GM18517 (cell line): ENCODE data around the gene HOXA13.

Experiments
- ATAC-seq: cut with Tn5 transposase; IDR thresholded peaks from one replicate; pipeline ENCODE4 v1.9.1; 2021; ENCODE audit warnings: mild to moderate bottlenecking, moderate library complexity; ENCODE audit not compliant: unreplicated experiment

The HOXA13 gene

GRCh38 chr7:27161214-27161720, 38.6 kb downstream of the HOXA13 start:
- ATAC-seq = no peak

DNA sequence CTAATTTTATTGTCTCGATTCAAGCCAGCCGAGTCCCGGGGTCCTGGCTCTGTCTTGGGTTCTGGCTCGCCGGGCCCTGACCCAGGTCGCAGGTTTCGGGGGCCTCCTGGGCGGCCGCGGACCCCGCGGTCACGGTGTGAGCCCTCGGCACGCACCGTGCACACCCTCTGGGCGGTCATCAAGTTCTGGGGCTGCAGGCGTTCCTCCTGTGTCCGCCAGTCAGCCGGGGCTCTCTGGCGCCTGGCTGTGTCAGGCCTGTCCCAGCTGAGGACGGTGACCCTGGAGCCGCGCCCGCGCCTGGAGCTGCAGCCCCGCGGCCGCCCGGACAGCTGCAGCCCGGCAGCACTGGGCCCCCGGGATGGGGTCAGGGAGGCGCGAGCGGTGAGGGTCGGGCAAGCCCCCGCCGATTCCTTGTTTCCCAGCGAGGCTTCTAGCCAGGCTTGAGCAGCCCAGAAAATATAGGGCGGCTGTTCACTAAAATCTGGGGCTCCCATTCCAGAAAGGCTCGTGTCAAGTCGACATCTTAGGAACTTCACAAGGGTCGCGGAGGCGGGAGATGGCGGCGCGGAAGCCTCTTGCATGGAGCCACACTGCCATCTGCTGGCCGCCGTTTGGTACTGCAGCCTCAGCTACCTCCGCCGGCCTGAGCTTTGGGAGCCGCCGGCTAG, 39.2 kb downstream of the HOXA13 start:
- ATAC-seq = no peak

- no peak for ATAC-seq
These were observed 39.7 kb downstream of the HOXA13 start for GRCh38 chr7:27160145-27160545.

- ATAC-seq = no peak
These were observed 40.4 kb downstream of the HOXA13 start for GRCh38 chr7:27159266-27160144.

- ATAC-seq = no peak
These were observed 41.2 kb downstream of the HOXA13 start for GRCh38 chr7:27158436-27159265.

DNA sequence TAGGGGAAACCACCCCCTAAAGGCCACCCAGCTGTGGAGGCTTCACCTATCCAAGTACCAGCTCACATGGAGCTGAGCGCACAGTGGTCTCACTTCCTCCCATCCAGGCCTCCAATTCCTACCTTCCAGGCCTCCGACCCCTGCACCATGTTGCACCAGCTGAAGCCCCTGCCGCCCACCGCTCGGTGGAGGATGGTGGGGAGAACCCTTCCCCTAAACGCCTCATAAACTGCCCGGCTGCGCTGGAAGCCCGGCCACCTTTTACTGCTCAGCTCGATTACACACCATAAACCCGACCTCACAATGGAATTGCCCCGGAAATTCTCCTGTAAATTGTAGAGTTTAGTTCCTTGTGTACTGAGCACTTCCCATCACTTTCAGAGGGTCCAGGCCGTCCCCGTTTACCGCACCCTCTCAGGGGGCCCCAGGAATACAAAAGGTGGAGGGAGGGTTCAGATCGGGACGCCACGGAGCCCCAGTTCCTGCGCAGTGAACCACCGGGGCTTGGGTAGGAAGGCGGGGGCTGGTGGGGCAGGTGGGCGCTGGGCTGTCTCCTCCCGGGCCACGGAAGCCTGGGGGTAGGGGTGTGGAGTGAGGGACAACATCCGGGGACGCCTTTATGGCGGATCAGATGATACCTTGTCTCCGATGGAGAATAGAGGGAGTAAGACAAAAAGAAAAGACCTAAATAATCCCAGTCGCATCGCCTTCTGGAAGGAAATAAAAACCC, 42.0 kb downstream of the HOXA13 start:
- no peak for ATAC-seq

- no peak for ATAC-seq
These were observed 42.8 kb downstream of the HOXA13 start for GRCh38 chr7:27156916-27157701.

GRCh38 chr7:27156508-27156898, 43.4 kb downstream of the HOXA13 start, which contains the start of gene HOXA7:
Gene HOXA7, minus strand, starts transcription at chr7:27156675. Its CDS starts 130 bp downstream, at chr7:27156545.
- no peak for ATAC-seq

DNA sequence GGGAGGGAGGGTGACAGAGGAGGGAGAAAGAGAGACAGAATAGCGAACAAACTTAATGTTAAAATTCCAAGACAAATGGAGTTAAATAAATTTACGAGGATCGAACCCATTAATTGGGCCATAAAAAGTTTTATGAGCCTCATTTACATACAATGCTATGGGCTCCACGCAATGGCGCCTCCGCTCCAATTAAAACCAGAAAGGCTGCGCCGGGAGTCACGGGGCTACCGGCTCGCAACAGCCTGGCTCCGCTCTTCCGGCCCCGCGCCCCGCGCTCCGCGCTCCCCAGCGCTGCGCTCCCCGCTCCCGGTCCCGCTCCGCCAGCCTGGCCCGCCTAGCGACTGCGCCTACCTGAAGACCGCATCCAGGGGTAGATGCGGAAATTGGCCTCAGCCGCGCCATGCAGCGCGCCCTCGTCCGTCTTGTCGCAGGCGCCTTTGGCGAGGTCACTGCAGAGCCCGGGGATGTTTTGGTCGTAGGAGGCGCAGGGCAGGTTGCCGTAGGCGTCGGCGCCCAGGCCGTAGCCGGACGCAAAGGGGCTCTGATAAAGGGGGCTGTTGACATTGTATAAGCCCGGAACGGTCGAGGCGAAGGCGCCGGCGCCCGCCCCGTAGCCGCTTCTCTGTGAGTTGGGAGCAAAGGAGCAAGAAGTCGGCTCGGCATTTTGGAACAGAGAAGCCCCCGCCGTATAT, 43.9 kb downstream of the HOXA13 start:
- no peak for ATAC-seq

DNA sequence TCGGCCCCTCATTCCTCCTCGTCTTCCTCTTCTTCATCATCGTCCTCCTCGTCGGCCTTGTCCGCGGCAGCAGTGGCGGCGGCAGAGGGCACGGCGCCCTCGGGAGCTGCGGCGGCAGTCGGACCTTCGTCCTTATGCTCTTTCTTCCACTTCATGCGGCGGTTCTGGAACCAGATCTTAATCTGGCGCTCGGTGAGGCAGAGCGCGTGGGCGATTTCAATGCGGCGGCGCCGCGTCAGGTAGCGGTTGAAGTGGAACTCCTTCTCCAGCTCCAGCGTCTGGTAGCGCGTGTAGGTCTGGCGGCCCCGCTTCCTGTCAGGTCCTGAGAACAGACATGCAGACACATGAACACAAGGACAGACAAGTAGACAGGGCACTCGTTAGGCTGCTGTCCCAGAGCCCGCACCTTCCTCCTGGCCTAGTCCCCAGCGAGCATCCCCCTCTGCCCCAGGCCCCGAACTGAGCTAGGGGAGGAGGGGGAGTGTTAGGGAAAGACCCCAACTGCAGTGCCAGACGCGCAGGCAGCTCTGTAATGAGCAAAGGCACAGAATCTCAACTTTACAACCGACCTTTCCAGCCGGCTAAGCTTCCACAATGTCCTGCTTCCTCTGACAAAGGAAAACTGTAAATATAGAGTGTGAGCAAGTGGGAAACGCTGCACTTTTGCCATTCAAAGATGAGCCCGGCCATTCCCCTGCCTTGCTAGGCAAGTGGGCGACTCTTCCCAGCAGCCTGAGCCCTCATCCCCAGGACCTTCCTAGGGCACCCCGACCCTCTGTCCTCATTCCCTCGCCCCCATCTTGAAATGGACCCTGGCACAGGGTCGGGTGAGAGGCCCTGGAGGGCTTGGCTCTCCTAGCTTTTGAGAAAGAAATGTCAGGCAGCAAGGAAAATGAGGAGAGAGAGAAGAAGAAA, 44.7 kb downstream of the HOXA13 start:
- no peak for ATAC-seq

- no peak for ATAC-seq
These were observed 45.5 kb downstream of the HOXA13 start for GRCh38 chr7:27154369-27154768.

DNA sequence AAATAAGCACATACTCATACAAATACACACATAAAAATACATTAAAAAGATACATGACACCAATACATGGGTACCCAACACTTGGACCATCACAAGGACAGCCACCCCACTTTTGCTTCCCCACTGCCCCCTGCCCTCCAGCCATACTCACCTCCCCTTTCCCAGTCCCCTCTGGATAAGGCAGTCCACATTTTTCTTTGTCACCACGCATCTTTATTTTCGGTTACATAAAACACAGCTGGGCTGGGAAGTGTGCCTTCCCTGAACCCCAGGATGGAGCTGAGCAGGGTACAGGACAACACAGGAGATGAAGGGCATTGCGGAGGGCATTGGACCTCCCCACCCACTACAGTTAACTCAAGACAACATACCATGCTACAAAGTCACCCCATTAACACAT, 46.4 kb downstream of the HOXA13 start:
- ATAC-seq = no peak

- ATAC-seq = no peak
These were observed 47.0 kb downstream of the HOXA13 start for GRCh38 chr7:27152816-27153442.

DNA sequence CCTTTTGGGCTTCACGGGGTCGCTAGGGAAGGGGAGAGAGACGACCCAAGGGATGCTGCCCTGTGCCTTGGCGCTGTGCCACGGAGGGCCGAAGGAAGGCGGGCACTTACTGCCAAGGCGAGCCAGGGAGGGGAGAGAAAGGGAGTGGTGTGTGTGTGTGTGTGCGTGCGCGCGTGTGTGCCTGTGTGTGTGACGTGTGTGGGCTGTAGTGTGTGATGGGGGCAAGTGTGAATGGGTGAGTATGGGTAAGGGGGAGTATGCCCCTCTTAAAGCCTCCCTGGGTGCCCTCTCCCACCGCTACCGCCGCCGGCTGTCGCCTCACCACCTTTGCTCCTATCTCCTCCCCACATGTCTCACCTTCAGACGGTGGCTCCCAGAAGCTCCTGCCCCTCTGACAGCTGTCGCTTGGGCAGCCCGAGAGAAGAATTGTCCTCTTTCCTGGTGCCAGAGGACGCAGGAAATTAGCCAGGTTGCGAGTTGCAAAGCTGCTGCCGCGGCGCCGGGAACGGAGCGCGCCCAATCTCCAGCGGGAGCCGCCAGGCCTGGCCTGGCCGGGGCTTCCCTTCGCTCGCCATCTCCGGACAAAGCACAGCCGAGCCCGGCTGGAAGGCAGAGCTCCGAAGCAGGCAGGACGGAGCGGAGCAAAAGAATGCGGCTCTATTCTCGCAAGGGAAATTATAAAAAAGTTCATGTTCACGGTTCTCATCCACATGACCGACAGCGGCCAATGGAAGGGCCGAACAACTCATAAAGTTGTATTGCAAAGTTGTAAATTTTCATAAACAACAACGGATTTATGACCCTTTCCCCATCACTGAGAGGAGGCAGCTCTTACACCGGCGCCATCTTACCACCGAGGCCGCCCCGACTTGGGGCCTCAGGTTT, 47.7 kb downstream of the HOXA13 start, which contains the start of gene HOXA3:
TSS of gene HOXA3 (minus strand) at position 653 of the 885 bp plus-strand sequence. CDS start 41,943 bp downstream, outside the sequence.
- no peak for ATAC-seq

DNA sequence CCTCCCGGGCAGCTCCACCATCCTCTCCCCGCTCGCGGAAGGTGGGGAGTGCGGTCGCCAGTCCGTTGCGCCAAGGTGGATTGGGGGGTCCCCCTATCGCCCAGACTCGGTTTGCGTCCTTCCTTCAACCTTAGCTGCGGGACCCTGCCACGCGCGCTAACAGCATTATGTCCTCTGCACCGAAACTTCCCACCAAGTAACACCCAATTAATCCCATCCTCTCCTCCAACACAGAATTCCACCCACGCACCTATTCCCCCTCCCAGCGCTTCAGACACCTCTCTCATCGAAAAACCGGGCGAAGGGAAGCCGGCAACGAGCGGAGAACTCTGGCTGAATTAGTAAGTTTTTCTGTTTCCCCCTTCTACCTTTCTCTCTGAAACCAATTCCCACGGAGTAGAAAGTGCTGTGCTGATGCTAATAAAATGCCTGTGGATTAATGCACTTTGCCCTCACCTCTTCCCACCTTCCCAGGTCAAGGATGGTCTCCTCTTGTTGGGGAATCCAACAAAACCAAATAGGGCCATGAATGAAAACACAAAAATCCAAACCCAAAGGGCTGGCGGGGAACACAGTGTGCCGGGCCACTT, 48.5 kb downstream of the HOXA13 start:
- ATAC-seq = no peak
